GM18520 (cell line): ENCODE measurements around the gene KRT81.
"Not testable (repeated sequence)": the region's sequence is repeated elsewhere in the genome, so short reads cannot be mapped to it uniquely, and the experiment has no call there.

Experiments
- ATAC-seq: cut with Tn5 transposase; IDR thresholded peaks from one replicate; pipeline ENCODE4 v1.9.1; 2021; ENCODE audit not compliant: unreplicated experiment

The KRT81 gene

GRCh38 chr12:52318241-52318990 is 27.1 kb upstream of the KRT81 start:
- no peak for ATAC-seq

GRCh38 chr12:52317468-52318052 is 26.2 kb upstream of the KRT81 start:
- no peak for ATAC-seq

- no peak for ATAC-seq
These were observed 25.4 kb upstream of the KRT81 start for GRCh38 chr12:52316701-52317100.

GRCh38 chr12:52316290-52316689 is 25.0 kb upstream of the KRT81 start:
- ATAC-seq, result no peak

- ATAC-seq, result not testable (repeated sequence)
These were observed 24.4 kb upstream of the KRT81 start for GRCh38 chr12:52315721-52316120.

- ATAC-seq, result no peak
These were observed 23.2 kb upstream of the KRT81 start for GRCh38 chr12:52314511-52314910.

- ATAC-seq, result no peak
These were observed 22.6 kb upstream of the KRT81 start for GRCh38 chr12:52313926-52314325.

- ATAC-seq, result no peak
These were observed 22.1 kb upstream of the KRT81 start for GRCh38 chr12:52313461-52313860.

- ATAC-seq, result no peak
These were observed 20.8 kb upstream of the KRT81 start for GRCh38 chr12:52312086-52312485.

- no peak for ATAC-seq
These were observed 19.9 kb upstream of the KRT81 start for GRCh38 chr12:52311285-52311648.

- ATAC-seq, result no peak
These were observed 19.4 kb upstream of the KRT81 start for GRCh38 chr12:52310622-52311284.

- no peak for ATAC-seq
These were observed 17.6 kb upstream of the KRT81 start for GRCh38 chr12:52308806-52309425.

- no peak for ATAC-seq
These were observed 16.8 kb upstream of the KRT81 start for GRCh38 chr12:52307836-52308805.

- no peak for ATAC-seq
These were observed 15.4 kb upstream of the KRT81 start for GRCh38 chr12:52306731-52307130.

- no peak for ATAC-seq
These were observed 14.8 kb upstream of the KRT81 start for GRCh38 chr12:52305921-52306705.

GRCh38 chr12:52304941-52305411 is 13.6 kb upstream of the KRT81 start:
- not testable (repeated sequence) for ATAC-seq

GRCh38 chr12:52302242-52302914 is 11.0 kb upstream of the KRT81 start:
- not testable (repeated sequence) for ATAC-seq

- not testable (repeated sequence) for ATAC-seq
These were observed 10.4 kb upstream of the KRT81 start for GRCh38 chr12:52301721-52302120.
